Skin of body (tissue), 3 donors: ENCODE results near the gene UTP20. TPM values are rescaled to one million over a fixed set of nuclear protein-coding genes. Genes with fewer than 3 reads are reported as not detected.

ENCODE experiments used
- DNase-seq: peaks from one replicate; lab custom pipeline; 2025; lab: John Stamatoyannopoulos, UW
- small RNA-seq: library from RNA; depleted of rRNA; stranded (forward); fragments of <200 nt; gene quantifications from one replicate; pipeline ENCODE3, GENCODE V24; 2014; ENCODE audit warnings: low replicate concordance
- total RNA-seq: library from RNA; depleted of rRNA; stranded (reverse); fragments of >200 nt; gene quantifications from one replicate; pipeline ENCODE4 v1.2.3, GENCODE V29; 2014

Gene UTP20
- total RNA-seq, 1 donor from 2014 or later = 14.7 TPM

DNA sequence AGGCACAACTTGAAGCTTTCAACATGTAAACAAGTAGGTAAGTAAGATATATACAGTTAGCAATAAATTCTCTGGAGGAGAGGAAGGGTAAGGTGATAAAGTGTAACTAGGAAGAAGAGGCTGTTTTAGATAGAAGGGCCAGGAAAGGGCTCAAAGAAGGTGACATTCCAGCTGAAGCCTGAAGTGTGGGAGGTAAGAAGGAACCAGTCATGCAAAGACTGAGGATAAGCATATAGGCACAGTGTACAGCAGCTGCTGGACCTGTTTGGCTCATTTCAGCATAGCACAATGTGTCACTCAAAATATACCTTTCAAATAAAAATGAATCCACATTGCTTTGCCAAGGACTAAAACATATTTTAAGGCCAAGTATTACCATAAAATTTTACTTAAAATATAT is 156.2 kb downstream of the UTP20 start:
- DNase-seq = no peak

Small RNAs within 50 kb of the gene (small RNA-seq; reads per million reads assigned to genes)
- gene RNU6-1068P (not detected), gene RPS27P23 (not detected)

Other genes starting within 250 kb of the UTP20 start
- gene SLC5A8, start 69.9 kb upstream of the UTP20 start, total RNA-seq = 1.7 TPM
- 68.5 TPM for gene ARL1, start 127.7 kb downstream of the UTP20 start, total RNA-seq
- gene SPIC, start 195.2 kb downstream of the UTP20 start, total RNA-seq = not detected